Common myeloid progenitor, CD34-positive (primary cell): ENCODE data around the gene GEMIN7.
"Not testable (repeated sequence)": the region's sequence is repeated elsewhere in the genome, so short reads cannot be mapped to it uniquely, and the experiment has no call there.

ENCODE experiments used
- CTCF ChIA-PET: fragments of 350-600 bp; sonication (Branson Sonifier 250); formaldehyde crosslinking; loops from one replicate; lab custom pipeline; 2021; ENCODE audit warnings: antibody characterized with exemption; lab: Charles Lee
- POLR2A ChIA-PET: fragments of 350-600 bp; sonication (Branson Sonifier 250); formaldehyde crosslinking; loops from one replicate; lab custom pipeline; 2021; ENCODE audit warnings: antibody characterized with exemption; lab: Charles Lee
- DNase-seq, 3 donors: peaks; one replicate each; pipeline versions ENCODE4 v3.0.0 to v3.0.0-alpha.2; 2013
- H3K27ac ChIP-seq, 2 experiments: 1 replicate in 1 of 2; 2 replicates in 1 of 2; pipeline ENCODE4 v1.7.0; 2013; ENCODE audit warnings: inconsistent platforms in 2 of 2, low read length in 2 of 2, mild to moderate bottlenecking in 2 of 2, low read depth in 1 of 2, moderate library complexity in 1 of 2; ENCODE audit not compliant: severe bottlenecking in 2 of 2, insufficient read depth in 1 of 2, poor library complexity in 1 of 2
- H3K27me3 ChIP-seq, 5 experiments: replicated peaks in 2 of 5; 1 replicate in 3 of 5; 2 replicates in 2 of 5; pipeline versions ENCODE4 v1.6.1 to v1.7.0; 2013; ENCODE audit warnings: low read length in 4 of 5, mild to moderate bottlenecking in 2 of 5, moderate library complexity in 2 of 5, inconsistent platforms in 1 of 5; ENCODE audit not compliant: insufficient read depth in 5 of 5, control insufficient read depth in 4 of 5
- H3K36me3 ChIP-seq, 4 experiments: 1 replicate in 2 of 4; 2 replicates in 2 of 4; pipeline versions ENCODE4 v1.6.1 to v1.7.0; 2013; ENCODE audit warnings: low read length in 3 of 4, control low read depth in 1 of 4, mild to moderate bottlenecking in 1 of 4; ENCODE audit not compliant: control insufficient read depth in 4 of 4, insufficient read depth in 4 of 4
- H3K4me1 ChIP-seq, 4 experiments: 1 replicate in 3 of 4; 2 replicates in 1 of 4; pipeline versions ENCODE4 v1.6.1 to v1.7.1; 2013; ENCODE audit warnings: low read length in 3 of 4, mild to moderate bottlenecking in 3 of 4, control low read depth in 1 of 4, inconsistent platforms in 1 of 4, moderate library complexity in 1 of 4; ENCODE audit not compliant: control insufficient read depth in 4 of 4, insufficient read depth in 4 of 4; ENCODE audit errors: control extremely low read depth in 1 of 4
- H3K4me3 ChIP-seq, 7 experiments: 1 replicate in 4 of 7; 2 replicates in 3 of 7; pipeline versions ENCODE4 v1.5.1 to v1.7.0; 2013; ENCODE audit warnings: mild to moderate bottlenecking in 7 of 7, low read length in 6 of 7, moderate library complexity in 6 of 7, inconsistent platforms in 2 of 7, low read depth in 2 of 7, control low read depth in 1 of 7; ENCODE audit not compliant: insufficient read depth in 4 of 7, control insufficient read depth in 1 of 7; ENCODE audit errors: extremely low read depth in 1 of 7
- H3K9me3 ChIP-seq, 5 experiments: 1 replicate in 4 of 5; 2 replicates in 1 of 5; pipeline versions ENCODE4 v1.6.1 to v1.7.1; 2013; ENCODE audit warnings: low read length in 4 of 5, mild to moderate bottlenecking in 2 of 5, inconsistent platforms in 1 of 5, low read depth in 1 of 5, moderate library complexity in 1 of 5; ENCODE audit not compliant: control insufficient read depth in 4 of 5, insufficient read depth in 2 of 5; ENCODE audit errors: control extremely low read depth in 1 of 5
- WGBS: methylation state at CpG from one replicate; pipeline ENCODE4 v1.1.5; 2013; ENCODE audit not compliant: insufficient coverage; 5-methylcytosine and 5-hydroxymethylcytosine counted together

Gene GEMIN7

GRCh38 chr19:45117671-45118070, 38.6 kb downstream of the GEMIN7 start:
- Histone ChIP-seq H3K4me3 (peak overlapping the region in 3 of 7 experiments; percentile 33 to 42 (median 40)), H3K27me3 (no peaks in the 10 kb centered on the region), H3K27ac (no peak overlapping the region), H3K9me3 (no peaks in the 10 kb centered on the region), H3K36me3 (no peaks in the 10 kb centered on the region), H3K4me1 (peaks cover 5 to 87% (median 75%) of the 10 kb centered on the region in 4 experiments)
- POLR2A ChIA-PET, result no interaction called here
- 84% methylated on average over 12 of the region's 12 CpGs for WGBS
- no peak for DNase-seq
- CTCF ChIA-PET, result interaction anchor here (0.8 to 3.0 kb wide), 9 partner anchors 9 to 428 kb away, joined by 3 to 15 read pairs (median 3); partner anchors contain the start of gene PPP1R37

GRCh38 chr19:45118106-45118505, 39.0 kb downstream of the GEMIN7 start:
- H3K9me3 ChIP-seq, result no peaks in the 10 kb centered on the region
- ChIA-PET POLR2A (interaction anchor here (0.6 to 1.2 kb wide), 3 partner anchors 13 to 101 kb away, joined by 3 read pairs; no protein-coding TSS in a partner anchor), CTCF (interaction anchor here (0.8 to 3.0 kb wide), 11 partner anchors 8 to 429 kb away, joined by 3 to 15 read pairs (median 3); partner anchors contain the start of gene PPP1R37)
- H3K27ac ChIP-seq, result peak overlapping the region in 1 of 2 experiments; percentile 40
- peaks cover 5 to 87% (median 74%) of the 10 kb centered on the region in 4 experiments for H3K4me1 ChIP-seq
- no peak for DNase-seq
- H3K27me3 ChIP-seq, result no peaks in the 10 kb centered on the region
- WGBS, result 66% methylated on average over 3 of the region's 5 CpGs
- peak overlapping the region in 4 of 7 experiments; percentile 12 to 60 (median 31) for H3K4me3 ChIP-seq
- peaks cover 0 to 1% (median 0%) of the 10 kb centered on the region in 4 experiments for H3K36me3 ChIP-seq

GRCh38 chr19:45118591-45119355, 39.7 kb downstream of the GEMIN7 start:
- H3K36me3 ChIP-seq, H3K9me3 ChIP-seq, H3K27me3 ChIP-seq: not testable (repeated sequence)
- Histone ChIP-seq H3K4me1 (peaks cover 5 to 83% (median 69%) of the 10 kb centered on the region in 4 experiments), H3K4me3 (peak overlapping the region in 4 of 7 experiments; percentile 6 to 60 (median 22)), H3K27ac (peak overlapping the region in 1 of 2 experiments; percentile 40)
- peak in 2 of 3 donors; percentile 76 to 82 for DNase-seq
- WGBS, result 8% methylated on average over 13 of the region's 18 CpGs
- CTCF ChIA-PET, result interaction anchor here (0.9 to 3.0 kb wide), 8 partner anchors 16 to 221 kb away, joined by 3 to 15 read pairs (median 3); partner anchors contain the start of gene PPP1R37
- POLR2A ChIA-PET, result interaction anchor here (0.6 to 1.2 kb wide), 5 partner anchors 11 to 744 kb away, joined by 3 read pairs; no protein-coding TSS in a partner anchor

- H3K36me3 ChIP-seq, result peaks cover 0 to 6% (median 0%) of the 10 kb centered on the region in 4 experiments
Measured at GRCh38 chr19:45119582-45119981, 40.5 kb downstream of the GEMIN7 start.

GRCh38 chr19:45121827-45122345, 42.8 kb downstream of the GEMIN7 start:
- Histone ChIP-seq H3K4me3 (no peak overlapping the region), H3K9me3 (no peaks in the 10 kb centered on the region), H3K27me3 (no peaks in the 10 kb centered on the region), H3K4me1 (peaks cover 5 to 62% (median 55%) of the 10 kb centered on the region in 4 experiments), H3K36me3 (peaks cover 0 to 9% (median 0%) of the 10 kb centered on the region in 4 experiments), H3K27ac (no peak overlapping the region)
- CTCF ChIA-PET, result interaction anchor here (1.4 kb wide), 1 partner anchor 9 kb away, joined by 4 read pairs; no protein-coding TSS in a partner anchor
- DNase-seq, result no peak
- POLR2A ChIA-PET, result no interaction called here
- WGBS, result 80% methylated on average over 2 of the region's 11 CpGs

More at GRCh38 chr19:45119582-45119981, 40.5 kb downstream of the GEMIN7 start:
- H3K4me3 ChIP-seq, result peak overlapping the region in 1 of 7 experiments; percentile 23
- H3K4me1 ChIP-seq, result peaks cover 5 to 75% (median 62%) of the 10 kb centered on the region in 4 experiments
- H3K27me3 ChIP-seq, result no peaks in the 10 kb centered on the region
- ChIA-PET POLR2A (interaction anchor here (0.5 to 0.7 kb wide), 3 partner anchors 12 to 743 kb away, joined by 3 to 6 read pairs (median 3); no protein-coding TSS in a partner anchor), CTCF (interaction anchor here (2.0 to 3.0 kb wide), 2 partner anchors 16 to 27 kb away, joined by 7 to 15 read pairs; partner anchors contain the start of gene PPP1R37)
- 86% methylated on average over 4 of the region's 6 CpGs for WGBS
- H3K9me3 ChIP-seq, result no peaks in the 10 kb centered on the region
- no peak overlapping the region for H3K27ac ChIP-seq
- no peak for DNase-seq

- no peak for DNase-seq
- CTCF ChIA-PET, result interaction anchor here (0.5 kb wide), 1 partner anchor 31 kb away, joined by 3 read pairs; no protein-coding TSS in a partner anchor
- POLR2A ChIA-PET, result no interaction called here
Measured at GRCh38 chr19:45122832-45123231, 43.8 kb downstream of the GEMIN7 start.

More at GRCh38 chr19:45122832-45123231, 43.8 kb downstream of the GEMIN7 start:
- WGBS, result 98% methylated on average over 4 of the region's 6 CpGs
- Histone ChIP-seq H3K4me3 (no peak overlapping the region), H3K27ac (no peak overlapping the region), H3K36me3 (peaks cover 0 to 9% (median 0%) of the 10 kb centered on the region in 4 experiments), H3K27me3 (no peaks in the 10 kb centered on the region), H3K4me1 (peaks cover 5 to 52% (median 46%) of the 10 kb centered on the region in 4 experiments), H3K9me3 (no peaks in the 10 kb centered on the region)
